ENCODE results near the gene RMND5B. TPM values are rescaled to one million over a fixed set of nuclear protein-coding genes. Genes with fewer than 3 reads are reported as not detected.

RMND5B gene
- total and polyA plus RNA-seq, 2 of the 13 experiments (the other 11 are each of a cell fraction or from before 2014, with no cell fraction given), result 18.6 to 20.4 TPM

DNA sequence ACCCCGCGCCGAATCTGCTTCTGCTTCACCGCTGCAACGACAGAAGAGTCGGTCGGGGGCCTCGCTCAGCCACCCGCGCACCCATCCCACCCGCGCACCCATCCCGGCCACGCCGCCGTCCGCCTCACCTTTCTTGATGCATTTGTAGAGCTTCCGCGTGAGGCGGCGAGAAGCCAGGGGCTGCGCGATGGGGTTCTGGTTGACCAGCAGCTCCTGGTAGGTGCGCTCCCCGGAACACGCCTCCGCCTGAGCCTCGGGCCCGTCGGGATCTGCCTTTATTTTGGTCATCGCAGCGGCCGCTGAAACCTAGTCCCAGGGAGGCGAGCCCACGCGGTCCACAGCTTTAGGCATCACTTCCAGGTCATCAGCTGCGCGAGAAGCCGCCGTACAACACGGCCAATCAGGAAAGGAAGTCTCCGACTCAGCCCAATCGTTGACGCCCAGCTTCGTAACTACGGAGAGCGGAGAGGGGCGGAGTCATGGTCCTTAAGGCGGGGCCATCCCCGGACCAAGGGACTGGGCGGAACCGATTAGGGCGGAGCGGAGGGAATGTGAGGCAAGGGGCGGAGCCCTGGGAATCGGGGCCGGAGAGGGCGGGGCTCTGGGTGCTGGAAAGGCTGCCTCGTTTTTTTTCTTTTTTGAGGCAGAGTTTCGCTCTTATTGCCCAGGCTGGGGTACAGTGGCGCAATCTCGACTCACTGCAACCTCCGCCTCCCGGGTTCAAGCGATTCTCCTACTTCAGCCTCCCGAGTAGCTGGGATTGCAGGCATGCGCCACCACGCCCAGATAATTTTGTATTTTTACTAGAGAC lies 22.9 kb downstream of the RMND5B start, which contains the start of gene NHP2 (continued):
- TF ChIP-seq, protein P1, sequence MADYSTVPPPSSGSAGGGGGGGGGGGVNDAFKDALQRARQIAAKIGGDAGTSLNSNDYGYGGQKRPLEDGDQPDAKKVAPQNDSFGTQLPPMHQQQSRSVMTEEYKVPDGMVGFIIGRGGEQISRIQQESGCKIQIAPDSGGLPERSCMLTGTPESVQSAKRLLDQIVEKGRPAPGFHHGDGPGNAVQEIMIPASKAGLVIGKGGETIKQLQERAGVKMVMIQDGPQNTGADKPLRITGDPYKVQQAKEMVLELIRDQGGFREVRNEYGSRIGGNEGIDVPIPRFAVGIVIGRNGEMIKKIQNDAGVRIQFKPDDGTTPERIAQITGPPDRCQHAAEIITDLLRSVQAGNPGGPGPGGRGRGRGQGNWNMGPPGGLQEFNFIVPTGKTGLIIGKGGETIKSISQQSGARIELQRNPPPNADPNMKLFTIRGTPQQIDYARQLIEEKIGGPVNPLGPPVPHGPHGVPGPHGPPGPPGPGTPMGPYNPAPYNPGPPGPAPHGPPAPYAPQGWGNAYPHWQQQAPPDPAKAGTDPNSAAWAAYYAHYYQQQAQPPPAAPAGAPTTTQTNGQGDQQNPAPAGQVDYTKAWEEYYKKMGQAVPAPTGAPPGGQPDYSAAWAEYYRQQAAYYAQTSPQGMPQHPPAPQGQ (CRISPR knock-in tag; IDR thresholded peaks at IDR 0.05; ENCODE audit: borderline replicate concordance), result no peak
- TF ChIP-seq MIER3 (CRISPR knock-in tag; IDR thresholded peaks at IDR 0.05; ENCODE audit: borderline replicate concordance), result no peak
- TF ChIP-seq ZNF577 (CRISPR knock-in tag; IDR thresholded peaks at IDR 0.05; ENCODE audit: borderline replicate concordance, low read depth), result no peak
- TF ChIP-seq, protein P2, sequence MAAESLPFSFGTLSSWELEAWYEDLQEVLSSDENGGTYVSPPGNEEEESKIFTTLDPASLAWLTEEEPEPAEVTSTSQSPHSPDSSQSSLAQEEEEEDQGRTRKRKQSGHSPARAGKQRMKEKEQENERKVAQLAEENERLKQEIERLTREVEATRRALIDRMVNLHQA (CRISPR knock-in tag; IDR thresholded peaks at IDR 0.05), result no peak
- no peak; the same call in 1 of the 2 replicates for TF ChIP-seq ZFP1 (CRISPR knock-in tag; IDR thresholded peaks at IDR 0.05)
- no peak for TF ChIP-seq MED8 (CRISPR knock-in tag; IDR thresholded peaks at IDR 0.05; ENCODE audit: insufficient replicate concordance)
- TF ChIP-seq, protein P3, sequence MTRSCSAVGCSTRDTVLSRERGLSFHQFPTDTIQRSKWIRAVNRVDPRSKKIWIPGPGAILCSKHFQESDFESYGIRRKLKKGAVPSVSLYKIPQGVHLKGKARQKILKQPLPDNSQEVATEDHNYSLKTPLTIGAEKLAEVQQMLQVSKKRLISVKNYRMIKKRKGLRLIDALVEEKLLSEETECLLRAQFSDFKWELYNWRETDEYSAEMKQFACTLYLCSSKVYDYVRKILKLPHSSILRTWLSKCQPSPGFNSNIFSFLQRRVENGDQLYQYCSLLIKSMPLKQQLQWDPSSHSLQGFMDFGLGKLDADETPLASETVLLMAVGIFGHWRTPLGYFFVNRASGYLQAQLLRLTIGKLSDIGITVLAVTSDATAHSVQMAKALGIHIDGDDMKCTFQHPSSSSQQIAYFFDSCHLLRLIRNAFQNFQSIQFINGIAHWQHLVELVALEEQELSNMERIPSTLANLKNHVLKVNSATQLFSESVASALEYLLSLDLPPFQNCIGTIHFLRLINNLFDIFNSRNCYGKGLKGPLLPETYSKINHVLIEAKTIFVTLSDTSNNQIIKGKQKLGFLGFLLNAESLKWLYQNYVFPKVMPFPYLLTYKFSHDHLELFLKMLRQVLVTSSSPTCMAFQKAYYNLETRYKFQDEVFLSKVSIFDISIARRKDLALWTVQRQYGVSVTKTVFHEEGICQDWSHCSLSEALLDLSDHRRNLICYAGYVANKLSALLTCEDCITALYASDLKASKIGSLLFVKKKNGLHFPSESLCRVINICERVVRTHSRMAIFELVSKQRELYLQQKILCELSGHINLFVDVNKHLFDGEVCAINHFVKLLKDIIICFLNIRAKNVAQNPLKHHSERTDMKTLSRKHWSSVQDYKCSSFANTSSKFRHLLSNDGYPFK (CRISPR knock-in tag; IDR thresholded peaks at IDR 0.05; ENCODE audit: borderline replicate concordance), result peak; percentile 58; the same call in 1 of the 2 replicates
- TF ChIP-seq KLF12 (CRISPR knock-in tag; IDR thresholded peaks at IDR 0.05; ENCODE audit: borderline replicate concordance), result no peak; the same call in 1 of the 2 replicates
- TF ChIP-seq, protein P4, sequence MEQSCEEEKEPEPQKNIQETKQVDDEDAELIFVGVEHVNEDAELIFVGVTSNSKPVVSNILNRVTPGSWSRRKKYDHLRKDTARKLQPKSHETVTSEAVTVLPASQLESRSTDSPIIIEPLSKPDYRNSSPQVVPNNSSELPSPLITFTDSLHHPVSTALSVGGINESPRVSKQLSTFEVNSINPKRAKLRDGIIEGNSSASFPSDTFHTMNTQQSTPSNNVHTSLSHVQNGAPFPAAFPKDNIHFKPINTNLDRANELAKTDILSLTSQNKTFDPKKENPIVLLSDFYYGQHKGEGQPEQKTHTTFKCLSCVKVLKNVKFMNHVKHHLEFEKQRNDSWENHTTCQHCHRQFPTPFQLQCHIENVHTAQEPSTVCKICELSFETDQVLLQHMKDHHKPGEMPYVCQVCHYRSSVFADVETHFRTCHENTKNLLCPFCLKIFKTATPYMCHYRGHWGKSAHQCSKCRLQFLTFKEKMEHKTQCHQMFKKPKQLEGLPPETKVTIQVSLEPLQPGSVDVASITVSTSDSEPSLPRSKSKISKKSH (CRISPR knock-in tag; IDR thresholded peaks at IDR 0.05; ENCODE audit: borderline replicate concordance), result no peak
- TF ChIP-seq, protein P5, sequence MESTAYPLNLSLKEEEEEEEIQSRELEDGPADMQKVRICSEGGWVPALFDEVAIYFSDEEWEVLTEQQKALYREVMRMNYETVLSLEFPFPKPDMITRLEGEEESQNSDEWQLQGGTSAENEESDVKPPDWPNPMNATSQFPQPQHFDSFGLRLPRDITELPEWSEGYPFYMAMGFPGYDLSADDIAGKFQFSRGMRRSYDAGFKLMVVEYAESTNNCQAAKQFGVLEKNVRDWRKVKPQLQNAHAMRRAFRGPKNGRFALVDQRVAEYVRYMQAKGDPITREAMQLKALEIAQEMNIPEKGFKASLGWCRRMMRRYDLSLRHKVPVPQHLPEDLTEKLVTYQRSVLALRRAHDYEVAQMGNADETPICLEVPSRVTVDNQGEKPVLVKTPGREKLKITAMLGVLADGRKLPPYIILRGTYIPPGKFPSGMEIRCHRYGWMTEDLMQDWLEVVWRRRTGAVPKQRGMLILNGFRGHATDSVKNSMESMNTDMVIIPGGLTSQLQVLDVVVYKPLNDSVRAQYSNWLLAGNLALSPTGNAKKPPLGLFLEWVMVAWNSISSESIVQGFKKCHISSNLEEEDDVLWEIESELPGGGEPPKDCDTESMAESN (CRISPR knock-in tag; conservative IDR thresholded peaks at IDR 0.05), result peak; percentile 81
- TF ChIP-seq, protein P6, sequence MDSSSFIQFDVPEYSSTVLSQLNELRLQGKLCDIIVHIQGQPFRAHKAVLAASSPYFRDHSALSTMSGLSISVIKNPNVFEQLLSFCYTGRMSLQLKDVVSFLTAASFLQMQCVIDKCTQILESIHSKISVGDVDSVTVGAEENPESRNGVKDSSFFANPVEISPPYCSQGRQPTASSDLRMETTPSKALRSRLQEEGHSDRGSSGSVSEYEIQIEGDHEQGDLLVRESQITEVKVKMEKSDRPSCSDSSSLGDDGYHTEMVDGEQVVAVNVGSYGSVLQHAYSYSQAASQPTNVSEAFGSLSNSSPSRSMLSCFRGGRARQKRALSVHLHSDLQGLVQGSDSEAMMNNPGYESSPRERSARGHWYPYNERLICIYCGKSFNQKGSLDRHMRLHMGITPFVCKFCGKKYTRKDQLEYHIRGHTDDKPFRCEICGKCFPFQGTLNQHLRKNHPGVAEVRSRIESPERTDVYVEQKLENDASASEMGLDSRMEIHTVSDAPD (CRISPR knock-in tag; IDR thresholded peaks at IDR 0.05), result no peak
- TF ChIP-seq ZNF143 (CRISPR knock-in tag; IDR thresholded peaks at IDR 0.05), result no peak
- no peak for TF ChIP-seq SMAD3 (CRISPR knock-in tag; IDR thresholded peaks at IDR 0.05)
- no peak for TF ChIP-seq NFE2 (CRISPR knock-in tag; IDR thresholded peaks at IDR 0.05)
- TF ChIP-seq FOXO1 (CRISPR knock-in tag; IDR thresholded peaks at IDR 0.05), result peak; percentile 15; the same call in 1 of the 2 replicates

All from HepG2 (cell line).